WTC11 (cell line): ENCODE measurements around the gene ANO9. TPM values are rescaled to one million over a fixed set of nuclear protein-coding genes. Genes with fewer than 3 reads are reported as not detected.

Experiments
- ATAC-seq: fragments of 200-7000 bp; cut with Tn5 transposase; 2 replicates; pipeline ENCODE4 v1.10.0; 2021; ENCODE audit warnings: mild to moderate bottlenecking, moderate library complexity
- CTCF ChIA-PET: fragments of 300-600 bp; sonication (Branson Sonifier 250); formaldehyde crosslinking; loops from one replicate; lab custom pipeline; 2021; ENCODE audit warnings: antibody characterized with exemption; lab: Charles Lee
- POLR2A ChIA-PET: fragments of 350-600 bp; sonication (Branson Sonifier 250); formaldehyde crosslinking; loops from one replicate; lab custom pipeline; 2021; ENCODE audit warnings: antibody characterized with exemption; lab: Charles Lee
- DNase-seq: peaks from one replicate; pipeline ENCODE4 v3.0.0; 2021; ENCODE audit warnings: low spot score
- H3K27ac Mint-ChIP-seq: 2 replicates; pipeline ENCODE4 v1.8.0; 2021; ENCODE audit warnings: mixed read lengths
- H3K27me3 Mint-ChIP-seq: 2 replicates; pipeline ENCODE4 v1.8.0; 2021; ENCODE audit warnings: low read depth, mild to moderate bottlenecking, moderate library complexity, mixed read lengths
- H3K36me3 Mint-ChIP-seq: 2 replicates; pipeline ENCODE4 v1.8.0; 2021; ENCODE audit warnings: mixed read lengths
- H3K4me1 Mint-ChIP-seq: 2 replicates; pipeline ENCODE4 v1.8.0; 2022; ENCODE audit warnings: mixed read lengths
- H3K4me3 Mint-ChIP-seq: 2 replicates; pipeline ENCODE4 v1.8.0; 2021; ENCODE audit warnings: mild to moderate bottlenecking, moderate library complexity, mixed read lengths
- H3K9me3 Mint-ChIP-seq: 2 replicates; pipeline ENCODE4 v1.8.0; 2021; ENCODE audit warnings: mixed read lengths
- CBFB ChIP-seq: sonication (generic); formaldehyde crosslinking; IDR thresholded peaks from 2 replicates; pipeline ENCODE4 v1.8.1; 2022; ENCODE audit warnings: mild to moderate bottlenecking, low read depth, missing genetic modification reagents
- CREM ChIP-seq: sonication (generic); formaldehyde crosslinking; IDR thresholded peaks from 2 replicates; pipeline ENCODE4 v1.8.1; 2022; ENCODE audit warnings: mild to moderate bottlenecking, missing genetic modification reagents, moderate library complexity
- EMX1 ChIP-seq: fragments of 250-450 bp; sonication (Bioruptor Pico); IDR thresholded peaks from 2 replicates; pipeline ENCODE4 v1.8.0; 2021; ENCODE audit warnings: mild to moderate bottlenecking
- GRHL2 ChIP-seq: fragments of 250-450 bp; sonication (Bioruptor Pico); IDR thresholded peaks from 2 replicates; pipeline ENCODE4 v1.8.0; 2022; ENCODE audit warnings: mild to moderate bottlenecking, moderate library complexity; ENCODE audit not compliant: insufficient replicate concordance, severe bottlenecking
- HMGA2 ChIP-seq: fragments of 250-450 bp; sonication (Bioruptor Pico); IDR thresholded peaks from 2 replicates; pipeline ENCODE4 v1.4.0; 2021; ENCODE audit warnings: mild to moderate bottlenecking, moderate library complexity
- NFATC4 ChIP-seq: fragments of 250-450 bp; sonication (Bioruptor Pico); IDR thresholded peaks from 2 replicates; pipeline ENCODE4 v1.9.0; 2021; ENCODE audit warnings: mild to moderate bottlenecking
- NFYB ChIP-seq: sonication (generic); formaldehyde crosslinking; conservative IDR thresholded peaks from 2 replicates; pipeline ENCODE4 v1.8.0; 2022; ENCODE audit warnings: low read depth, missing genetic modification reagents
- SMAD4 ChIP-seq: sonication (generic); formaldehyde crosslinking; IDR thresholded peaks from 2 replicates; pipeline ENCODE4 v1.8.0; 2022; ENCODE audit warnings: mild to moderate bottlenecking, missing genetic modification reagents
- SOX15 ChIP-seq: fragments of 250-450 bp; sonication (Bioruptor Pico); IDR thresholded peaks from 2 replicates; pipeline ENCODE4 v1.9.0; 2021; ENCODE audit warnings: mild to moderate bottlenecking
- TP53 ChIP-seq: sonication (generic); formaldehyde crosslinking; IDR thresholded peaks from 2 replicates; pipeline ENCODE4 v1.8.1; 2023; ENCODE audit warnings: mild to moderate bottlenecking, missing genetic modification reagents
- ZNF138 ChIP-seq: sonication (generic); formaldehyde crosslinking; conservative IDR thresholded peaks from 2 replicates; pipeline ENCODE4 v1.8.1; 2022; ENCODE audit warnings: mild to moderate bottlenecking, moderate library complexity, missing genetic modification reagents
- total RNA-seq: library from RNA; stranded (reverse); gene quantifications from 3 replicates; pipeline ENCODE4 v1.2.3, GENCODE V29; 2021
- TF ChIP-seq, protein P1 (sequence below): sonication (generic); formaldehyde crosslinking; IDR thresholded peaks from 2 replicates; pipeline ENCODE4 v1.8.1; 2022; ENCODE audit warnings: missing genetic modification reagents, borderline replicate concordance
- TF ChIP-seq, protein P2 (sequence below): sonication (generic); formaldehyde crosslinking; IDR thresholded peaks from 2 replicates; pipeline ENCODE4 v1.8.1; 2023; ENCODE audit warnings: mild to moderate bottlenecking, moderate library complexity, missing genetic modification reagents
- TF ChIP-seq, protein P3 (sequence below): fragments of 250-450 bp; sonication (Bioruptor Pico); IDR thresholded peaks from 2 replicates; pipeline ENCODE4 v1.8.0; 2021; ENCODE audit warnings: mild to moderate bottlenecking
- TF ChIP-seq, protein P4 (sequence below): sonication (generic); formaldehyde crosslinking; IDR thresholded peaks from 2 replicates; pipeline ENCODE4 v1.8.0; 2022; ENCODE audit warnings: mild to moderate bottlenecking, missing genetic modification reagents
- TF ChIP-seq, protein P5 (sequence below): fragments of 200-600 bp; IDR thresholded peaks from 2 replicates; pipeline ENCODE4 v1.8.0; 2022; ENCODE audit warnings: antibody characterized with exemption
- TF ChIP-seq, protein P6 (sequence below): sonication (generic); formaldehyde crosslinking; IDR thresholded peaks from 2 replicates; pipeline ENCODE4 v1.8.0; 2023; ENCODE audit warnings: mild to moderate bottlenecking, missing genetic modification reagents
- TF ChIP-seq, protein P7 (sequence below): sonication (generic); formaldehyde crosslinking; IDR thresholded peaks from 2 replicates; pipeline ENCODE4 v1.8.1; 2022; ENCODE audit warnings: low read depth, missing genetic modification reagents, borderline replicate concordance

ANO9 gene
- total RNA-seq, 1 experiment from 2014 or later = 13.2 TPM

DNA sequence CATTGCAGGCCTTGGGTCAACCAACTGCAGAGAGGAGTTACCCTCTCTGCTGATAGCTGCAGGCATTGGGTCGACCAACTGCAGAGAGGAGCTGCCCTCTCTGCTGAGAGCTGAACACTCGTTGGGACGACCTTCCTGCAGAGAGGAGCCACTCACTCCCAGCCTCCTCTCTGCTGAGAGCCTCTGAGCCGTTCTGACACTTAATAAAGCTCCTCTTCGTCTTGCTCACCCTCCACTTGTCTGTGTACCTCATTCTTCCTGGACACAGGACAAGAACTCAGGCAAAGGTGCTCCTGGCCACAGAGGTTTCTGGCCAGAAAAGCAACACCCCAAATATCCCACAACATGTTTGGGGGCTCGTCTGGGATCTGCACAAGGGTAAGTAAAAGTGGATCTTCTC is 55.3 kb downstream of the ANO9 start (continued):
- TF ChIP-seq, protein P1, sequence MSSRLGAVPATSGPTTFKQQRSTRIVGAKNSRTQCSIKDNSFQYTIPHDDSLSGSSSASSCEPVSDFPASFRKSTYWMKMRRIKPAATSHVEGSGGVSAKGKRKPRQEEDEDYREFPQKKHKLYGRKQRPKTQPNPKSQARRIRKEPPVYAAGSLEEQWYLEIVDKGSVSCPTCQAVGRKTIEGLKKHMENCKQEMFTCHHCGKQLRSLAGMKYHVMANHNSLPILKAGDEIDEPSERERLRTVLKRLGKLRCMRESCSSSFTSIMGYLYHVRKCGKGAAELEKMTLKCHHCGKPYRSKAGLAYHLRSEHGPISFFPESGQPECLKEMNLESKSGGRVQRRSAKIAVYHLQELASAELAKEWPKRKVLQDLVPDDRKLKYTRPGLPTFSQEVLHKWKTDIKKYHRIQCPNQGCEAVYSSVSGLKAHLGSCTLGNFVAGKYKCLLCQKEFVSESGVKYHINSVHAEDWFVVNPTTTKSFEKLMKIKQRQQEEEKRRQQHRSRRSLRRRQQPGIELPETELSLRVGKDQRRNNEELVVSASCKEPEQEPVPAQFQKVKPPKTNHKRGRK = no peak

DNA sequence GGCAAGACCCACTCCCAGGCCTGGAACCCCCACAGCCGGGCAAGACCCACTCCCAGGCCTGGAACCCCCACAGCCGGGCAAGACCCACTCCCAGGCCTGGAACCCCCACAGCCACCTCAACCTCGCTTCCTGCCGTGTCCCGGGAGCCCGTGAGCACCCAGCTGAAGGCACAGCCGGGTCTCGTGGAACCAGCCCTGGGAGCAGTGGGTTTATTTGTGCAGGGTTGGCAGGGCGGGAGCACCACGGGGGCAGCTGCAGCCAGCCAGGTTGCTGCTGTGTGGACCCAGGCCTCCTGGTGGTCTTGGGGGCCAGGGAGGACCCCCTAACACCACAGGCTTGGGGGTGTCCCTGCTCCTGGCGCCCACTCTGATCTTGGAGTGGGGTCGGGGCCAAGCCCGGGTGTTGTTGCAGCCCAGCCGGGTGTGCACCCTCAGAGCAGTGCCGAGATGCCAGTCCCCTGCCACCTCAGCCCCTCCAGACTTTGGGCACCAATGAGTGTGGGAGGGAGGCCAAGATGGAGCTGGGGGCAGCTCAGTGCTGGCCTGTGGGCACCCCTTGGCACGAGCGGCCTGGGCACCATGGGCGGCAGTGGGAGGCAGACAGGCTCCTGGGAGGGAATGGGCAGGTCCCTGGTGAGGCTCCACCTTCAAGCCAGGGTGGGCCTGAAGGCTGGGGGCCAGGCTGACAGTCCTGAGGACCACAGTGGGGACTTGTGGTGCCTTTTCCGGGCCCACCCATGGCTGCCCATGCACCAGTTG is 56.0 kb downstream of the ANO9 start:
- Mint-ChIP-seq H3K4me3 (no peak overlapping the region), H3K9me3 (peaks cover 12% of the 10 kb centered on the region), H3K27me3 (peaks cover 17% of the 10 kb centered on the region), H3K36me3 (peaks cover 12% of the 10 kb centered on the region), H3K4me1 (no peaks in the 10 kb centered on the region; the same call in 1 of the 2 replicates), H3K27ac (no peak overlapping the region)
- TF ChIP-seq HMGA2 = no peak
- no peak for TF ChIP-seq EMX1 (CRISPR knock-in tag)
- TF ChIP-seq, protein P2, sequence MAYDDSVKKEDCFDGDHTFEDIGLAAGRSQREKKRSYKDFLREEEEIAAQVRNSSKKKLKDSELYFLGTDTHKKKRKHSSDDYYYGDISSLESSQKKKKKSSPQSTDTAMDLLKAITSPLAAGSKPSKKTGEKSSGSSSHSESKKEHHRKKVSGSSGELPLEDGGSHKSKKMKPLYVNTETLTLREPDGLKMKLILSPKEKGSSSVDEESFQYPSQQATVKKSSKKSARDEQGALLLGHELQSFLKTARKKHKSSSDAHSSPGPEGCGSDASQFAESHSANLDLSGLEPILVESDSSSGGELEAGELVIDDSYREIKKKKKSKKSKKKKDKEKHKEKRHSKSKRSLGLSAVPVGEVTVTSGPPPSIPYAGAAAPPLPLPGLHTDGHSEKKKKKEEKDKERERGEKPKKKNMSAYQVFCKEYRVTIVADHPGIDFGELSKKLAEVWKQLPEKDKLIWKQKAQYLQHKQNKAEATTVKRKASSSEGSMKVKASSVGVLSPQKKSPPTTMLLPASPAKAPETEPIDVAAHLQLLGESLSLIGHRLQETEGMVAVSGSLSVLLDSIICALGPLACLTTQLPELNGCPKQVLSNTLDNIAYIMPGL = no peak
- TF ChIP-seq SOX15 (CRISPR knock-in tag) = no peak
- TF ChIP-seq CBFB (CRISPR knock-in tag) = no peak
- no peak for TF ChIP-seq GRHL2 (CRISPR knock-in tag)
- TF ChIP-seq ZNF138 (CRISPR knock-in tag) = no peak
- TF ChIP-seq, protein P3, sequence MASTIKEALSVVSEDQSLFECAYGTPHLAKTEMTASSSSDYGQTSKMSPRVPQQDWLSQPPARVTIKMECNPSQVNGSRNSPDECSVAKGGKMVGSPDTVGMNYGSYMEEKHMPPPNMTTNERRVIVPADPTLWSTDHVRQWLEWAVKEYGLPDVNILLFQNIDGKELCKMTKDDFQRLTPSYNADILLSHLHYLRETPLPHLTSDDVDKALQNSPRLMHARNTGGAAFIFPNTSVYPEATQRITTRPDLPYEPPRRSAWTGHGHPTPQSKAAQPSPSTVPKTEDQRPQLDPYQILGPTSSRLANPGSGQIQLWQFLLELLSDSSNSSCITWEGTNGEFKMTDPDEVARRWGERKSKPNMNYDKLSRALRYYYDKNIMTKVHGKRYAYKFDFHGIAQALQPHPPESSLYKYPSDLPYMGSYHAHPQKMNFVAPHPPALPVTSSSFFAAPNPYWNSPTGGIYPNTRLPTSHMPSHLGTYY (CRISPR knock-in tag) = no peak
- TF ChIP-seq NFYB (CRISPR knock-in tag) = no peak
- TF ChIP-seq, protein P4, sequence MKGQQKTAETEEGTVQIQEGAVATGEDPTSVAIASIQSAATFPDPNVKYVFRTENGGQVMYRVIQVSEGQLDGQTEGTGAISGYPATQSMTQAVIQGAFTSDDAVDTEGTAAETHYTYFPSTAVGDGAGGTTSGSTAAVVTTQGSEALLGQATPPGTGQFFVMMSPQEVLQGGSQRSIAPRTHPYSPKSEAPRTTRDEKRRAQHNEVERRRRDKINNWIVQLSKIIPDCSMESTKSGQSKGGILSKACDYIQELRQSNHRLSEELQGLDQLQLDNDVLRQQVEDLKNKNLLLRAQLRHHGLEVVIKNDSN (CRISPR knock-in tag) = no peak
- no peak for TF ChIP-seq SMAD4 (CRISPR knock-in tag)
- TF ChIP-seq CREM (CRISPR knock-in tag) = no peak
- TF ChIP-seq TP53 (CRISPR knock-in tag) = no peak
- TF ChIP-seq, protein P5, sequence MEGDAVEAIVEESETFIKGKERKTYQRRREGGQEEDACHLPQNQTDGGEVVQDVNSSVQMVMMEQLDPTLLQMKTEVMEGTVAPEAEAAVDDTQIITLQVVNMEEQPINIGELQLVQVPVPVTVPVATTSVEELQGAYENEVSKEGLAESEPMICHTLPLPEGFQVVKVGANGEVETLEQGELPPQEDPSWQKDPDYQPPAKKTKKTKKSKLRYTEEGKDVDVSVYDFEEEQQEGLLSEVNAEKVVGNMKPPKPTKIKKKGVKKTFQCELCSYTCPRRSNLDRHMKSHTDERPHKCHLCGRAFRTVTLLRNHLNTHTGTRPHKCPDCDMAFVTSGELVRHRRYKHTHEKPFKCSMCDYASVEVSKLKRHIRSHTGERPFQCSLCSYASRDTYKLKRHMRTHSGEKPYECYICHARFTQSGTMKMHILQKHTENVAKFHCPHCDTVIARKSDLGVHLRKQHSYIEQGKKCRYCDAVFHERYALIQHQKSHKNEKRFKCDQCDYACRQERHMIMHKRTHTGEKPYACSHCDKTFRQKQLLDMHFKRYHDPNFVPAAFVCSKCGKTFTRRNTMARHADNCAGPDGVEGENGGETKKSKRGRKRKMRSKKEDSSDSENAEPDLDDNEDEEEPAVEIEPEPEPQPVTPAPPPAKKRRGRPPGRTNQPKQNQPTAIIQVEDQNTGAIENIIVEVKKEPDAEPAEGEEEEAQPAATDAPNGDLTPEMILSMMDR = no peak
- TF ChIP-seq, protein P6, sequence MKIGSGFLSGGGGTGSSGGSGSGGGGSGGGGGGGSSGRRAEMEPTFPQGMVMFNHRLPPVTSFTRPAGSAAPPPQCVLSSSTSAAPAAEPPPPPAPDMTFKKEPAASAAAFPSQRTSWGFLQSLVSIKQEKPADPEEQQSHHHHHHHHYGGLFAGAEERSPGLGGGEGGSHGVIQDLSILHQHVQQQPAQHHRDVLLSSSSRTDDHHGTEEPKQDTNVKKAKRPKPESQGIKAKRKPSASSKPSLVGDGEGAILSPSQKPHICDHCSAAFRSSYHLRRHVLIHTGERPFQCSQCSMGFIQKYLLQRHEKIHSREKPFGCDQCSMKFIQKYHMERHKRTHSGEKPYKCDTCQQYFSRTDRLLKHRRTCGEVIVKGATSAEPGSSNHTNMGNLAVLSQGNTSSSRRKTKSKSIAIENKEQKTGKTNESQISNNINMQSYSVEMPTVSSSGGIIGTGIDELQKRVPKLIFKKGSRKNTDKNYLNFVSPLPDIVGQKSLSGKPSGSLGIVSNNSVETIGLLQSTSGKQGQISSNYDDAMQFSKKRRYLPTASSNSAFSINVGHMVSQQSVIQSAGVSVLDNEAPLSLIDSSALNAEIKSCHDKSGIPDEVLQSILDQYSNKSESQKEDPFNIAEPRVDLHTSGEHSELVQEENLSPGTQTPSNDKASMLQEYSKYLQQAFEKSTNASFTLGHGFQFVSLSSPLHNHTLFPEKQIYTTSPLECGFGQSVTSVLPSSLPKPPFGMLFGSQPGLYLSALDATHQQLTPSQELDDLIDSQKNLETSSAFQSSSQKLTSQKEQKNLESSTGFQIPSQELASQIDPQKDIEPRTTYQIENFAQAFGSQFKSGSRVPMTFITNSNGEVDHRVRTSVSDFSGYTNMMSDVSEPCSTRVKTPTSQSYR (CRISPR knock-in tag) = no peak
- TF ChIP-seq, protein P7, sequence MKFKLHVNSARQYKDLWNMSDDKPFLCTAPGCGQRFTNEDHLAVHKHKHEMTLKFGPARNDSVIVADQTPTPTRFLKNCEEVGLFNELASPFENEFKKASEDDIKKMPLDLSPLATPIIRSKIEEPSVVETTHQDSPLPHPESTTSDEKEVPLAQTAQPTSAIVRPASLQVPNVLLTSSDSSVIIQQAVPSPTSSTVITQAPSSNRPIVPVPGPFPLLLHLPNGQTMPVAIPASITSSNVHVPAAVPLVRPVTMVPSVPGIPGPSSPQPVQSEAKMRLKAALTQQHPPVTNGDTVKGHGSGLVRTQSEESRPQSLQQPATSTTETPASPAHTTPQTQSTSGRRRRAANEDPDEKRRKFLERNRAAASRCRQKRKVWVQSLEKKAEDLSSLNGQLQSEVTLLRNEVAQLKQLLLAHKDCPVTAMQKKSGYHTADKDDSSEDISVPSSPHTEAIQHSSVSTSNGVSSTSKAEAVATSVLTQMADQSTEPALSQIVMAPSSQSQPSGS (CRISPR knock-in tag) = no peak
- no peak for TF ChIP-seq NFATC4 (CRISPR knock-in tag)
- POLR2A ChIA-PET = no interaction called here
- CTCF ChIA-PET = no interaction called here
- no peak for DNase-seq
- ATAC-seq = no peak
